ENCODE results near the gene CRTAC1. TPM values are rescaled to one million over a fixed set of nuclear protein-coding genes. Genes with fewer than 3 reads are reported as not detected.

CRTAC1 gene
- total and polyA plus RNA-seq, 12 donors, result 0.09 to 1.4 (median 0.48) TPM; not detected in 4

GRCh38 chr10:97969538-97970079 is 60.8 kb downstream of the CRTAC1 start:
- H3K4me1 ChIP-seq (replicated peaks in 1 of 2), result no peaks in the 10 kb centered on the region
- H3K27me3 ChIP-seq, result peaks cover 21% of the 10 kb centered on the region
- no peaks in the 10 kb centered on the region for H3K9me3 ChIP-seq (replicated peaks in 1 of 3)
- no peaks in the 10 kb centered on the region for H3K36me3 ChIP-seq (replicated peaks in 1 of 2)
- no peak overlapping the region for H3K27ac ChIP-seq
- TF ChIP-seq POLR2A (IDR thresholded peaks at IDR 0.05) (no peak), CTCF (IDR thresholded peaks at IDR 0.05) (no peak)
- H3K4me3 ChIP-seq, result no peak overlapping the region
- DNase-seq, result no peak
- intact Hi-C loops (cut with DNase I), result no loop called here
- WGBS, 4 donors, result 48 to 55% (median 53%) methylated on average over 4 of the region's 4 CpGs

GRCh38 chr10:97964748-97965147 is 65.7 kb downstream of the CRTAC1 start:
- no peaks in the 10 kb centered on the region for H3K36me3 ChIP-seq (replicated peaks in 1 of 2)
- no peaks in the 10 kb centered on the region for H3K4me1 ChIP-seq (replicated peaks in 1 of 2)
- intact Hi-C loops (cut with DNase I), result no loop called here
- no peak overlapping the region for H3K27ac ChIP-seq
- 67 to 76% (median 72%) methylated on average over 5 of the region's 5 CpGs for WGBS, 4 donors
- TF ChIP-seq POLR2A (IDR thresholded peaks at IDR 0.05), result no peak
- no peak for TF ChIP-seq CTCF (IDR thresholded peaks at IDR 0.05)
- no peak for DNase-seq
- no peak overlapping the region for H3K4me3 ChIP-seq
- no peaks in the 10 kb centered on the region for H3K9me3 ChIP-seq (replicated peaks in 1 of 3)
- peaks cover 4% of the 10 kb centered on the region for H3K27me3 ChIP-seq

GRCh38 chr10:97961945-97962344 is 68.5 kb downstream of the CRTAC1 start:
- H3K4me1 ChIP-seq (replicated peaks in 1 of 2), result no peaks in the 10 kb centered on the region
- no peak overlapping the region for H3K27ac ChIP-seq
- H3K27me3 ChIP-seq, result peaks cover 4% of the 10 kb centered on the region
- no peak for TF ChIP-seq CTCF (IDR thresholded peaks at IDR 0.05)
- no peak for TF ChIP-seq POLR2A (IDR thresholded peaks at IDR 0.05)
- DNase-seq, result no peak
- 50 to 66% (median 57%) methylated on average over 7 of the region's 7 CpGs for WGBS, 4 donors
- no peak overlapping the region for H3K4me3 ChIP-seq
- H3K36me3 ChIP-seq (replicated peaks in 1 of 2), result no peaks in the 10 kb centered on the region
- intact Hi-C loops (cut with DNase I), result no loop called here
- no peaks in the 10 kb centered on the region for H3K9me3 ChIP-seq (replicated peaks in 1 of 3)

- no peak for TF ChIP-seq POLR2A (IDR thresholded peaks at IDR 0.05)
- TF ChIP-seq CTCF (IDR thresholded peaks at IDR 0.05), result no peak
- Histone ChIP-seq H3K27ac (no peak overlapping the region), H3K36me3 (replicated peaks in 1 of 2) (no peaks in the 10 kb centered on the region), H3K4me3 (no peak overlapping the region), H3K27me3 (no peaks in the 10 kb centered on the region), H3K4me1 (replicated peaks in 1 of 2) (no peaks in the 10 kb centered on the region), H3K9me3 (replicated peaks in 1 of 3) (no peaks in the 10 kb centered on the region)
- 49 to 57% (median 52%) methylated on average over 4 of the region's 4 CpGs for WGBS, 4 donors
- intact Hi-C loops (cut with DNase I), result no loop called here
- no peak for DNase-seq
Measured at GRCh38 chr10:97960269-97961056, 70.0 kb downstream of the CRTAC1 start.
